K562 (cell line): ENCODE data around the gene RASSF10. TPM values are rescaled to one million over a fixed set of nuclear protein-coding genes. Genes with fewer than 3 reads are reported as not detected.

Source experiments
- ATAC-seq: fragments of 200-7000 bp; cut with Tn5 transposase; 3 replicates; pipeline ENCODE4 v1.9.1; 2020; ENCODE audit warnings: moderate library complexity
- BruUV-seq: library from RNA; stranded (reverse); fragments of 400-500 nt; replicated peaks from 2 replicates; lab custom pipeline; 2021; lab: Mats Ljungman, UMichigan
- CTCF ChIA-PET: fragments of 300-600 bp; formaldehyde crosslinking; extraction: SDS; loops from one replicate; lab custom pipeline; 2021; ENCODE audit warnings: low intra/inter-chr PET ratio; lab: Yijun Ruan, JAX
- POLR2A ChIA-PET: fragments of 300-600, 350-650 bp; sonication (Branson Sonifier 250); formaldehyde crosslinking; extraction: SDS; loops from one replicate; lab custom pipeline; 2021; ENCODE audit warnings: antibody characterized with exemption, inconsistent platforms; lab: Yijun Ruan, JAX
- DNase-seq, 4 experiments: peaks; one replicate each; pipeline versions ENCODE4 v3.0.0 to v3.0.0-alpha.2; 2011 to 2018; ENCODE audit warnings: low spot score in 3 of 4, mixed read lengths in 3 of 4; ENCODE audit errors: extremely low read depth in 1 of 4
- FAIRE-seq: peaks from 2 replicates; lab custom pipeline; 2011; peaks lifted over from hg19 to GRCh38; lab: Jason Lieb, UNC
- H2AFZ ChIP-seq: 2 replicates; pipeline ENCODE4 v1.6.0; 2011; ENCODE audit warnings: low read depth, low read length, control low read depth, inconsistent platforms
- H3K27ac ChIP-seq: fragments of 200-600 bp; 3 replicates; pipeline ENCODE4 v1.8.0; 2011; ENCODE audit warnings: low read depth, mild to moderate bottlenecking, control low read depth, inconsistent platforms, low read length, moderate library complexity, mixed read lengths; ENCODE audit errors: extremely low read depth
- H3K27me3 ChIP-seq, 2 experiments: fragments of 300-600 bp in 1 of 2; 2 replicates in 1 of 2; 3 replicates in 1 of 2; pipeline versions ENCODE4 v1.6.0 to v1.8.0; 2011; ENCODE audit warnings: inconsistent platforms in 2 of 2, low read length in 2 of 2, mild to moderate bottlenecking in 1 of 2, mixed read lengths in 1 of 2, moderate library complexity in 1 of 2; ENCODE audit not compliant: control insufficient read depth in 2 of 2, insufficient read depth in 2 of 2
- H3K36me3 ChIP-seq: fragments of 300-600 bp; 3 replicates; pipeline ENCODE4 v1.8.0; 2011; ENCODE audit warnings: mild to moderate bottlenecking, low read length, inconsistent platforms; ENCODE audit not compliant: control insufficient read depth, insufficient read depth
- H3K4me1 ChIP-seq, 2 experiments: fragments of 200-600 bp in 1 of 2; replicated peaks in 1 of 2; 2 replicates in 1 of 2; 3 replicates in 1 of 2; pipeline versions ENCODE4 v1.5.1 to v1.8.0; 2011; ENCODE audit warnings: inconsistent platforms in 2 of 2, low read length in 2 of 2, mild to moderate bottlenecking in 1 of 2, mixed read lengths in 1 of 2, moderate library complexity in 1 of 2; ENCODE audit not compliant: control insufficient read depth in 2 of 2, insufficient read depth in 2 of 2
- H3K4me2 ChIP-seq: 2 replicates; pipeline ENCODE4 v1.6.1; 2011; ENCODE audit warnings: low read length, control low read depth, inconsistent platforms, mixed read lengths; ENCODE audit not compliant: insufficient read depth
- H3K4me3 ChIP-seq: fragments of 200-600 bp; sonication (generic), shearing (Covaris generic); 2 replicates; pipeline ENCODE4 v1.5.1; 2016; ENCODE audit warnings: control low read depth, inconsistent platforms
- H3K79me2 ChIP-seq: fragments of 200-600 bp; 3 replicates; pipeline ENCODE4 v1.8.0; 2011; ENCODE audit warnings: low read length, inconsistent platforms; ENCODE audit not compliant: control insufficient read depth, insufficient read depth
- H3K9ac ChIP-seq, 2 experiments: 2 replicates each; pipeline versions ENCODE4 v1.6.0 to v1.6.1; 2011; ENCODE audit warnings: low read depth in 2 of 2, low read length in 2 of 2, control low read depth in 1 of 2, inconsistent platforms in 1 of 2, mild to moderate bottlenecking in 1 of 2, mixed read lengths in 1 of 2; ENCODE audit not compliant: insufficient read depth in 1 of 2
- H3K9me1 ChIP-seq: one replicate; pipeline ENCODE4 v1.6.0; 2011; ENCODE audit warnings: inconsistent platforms, mild to moderate bottlenecking, low read length, moderate library complexity; ENCODE audit not compliant: control insufficient read depth, insufficient read depth
- H3K9me3 ChIP-seq: replicated peaks from 2 replicates; pipeline ENCODE4 v1.5.1; 2011; ENCODE audit warnings: low read depth, low read length, inconsistent platforms; ENCODE audit not compliant: control insufficient read depth, insufficient read depth
- H4K20me1 ChIP-seq: replicated peaks from 2 replicates; pipeline ENCODE4 v1.6.1; 2011; ENCODE audit warnings: low read length, inconsistent platforms, mixed read lengths; ENCODE audit not compliant: control insufficient read depth, insufficient read depth
- ATF7 ChIP-seq: fragments of 450-650 bp; IDR thresholded peaks from 2 replicates; pipeline ENCODE4 v1.7.1; 2014; ENCODE audit warnings: mild to moderate bottlenecking, moderate library complexity
- BACH1 ChIP-seq: fragments of 200-800 bp; sonication (Bioruptor generic); IDR thresholded peaks from 2 replicates; pipeline ENCODE4 v1.6.1; 2016; ENCODE audit warnings: missing genetic modification characterization, missing compliant biosample characterization
- ERF ChIP-seq: fragments of 450-650 bp; formaldehyde crosslinking; IDR thresholded peaks from 2 replicates; pipeline ENCODE4 v1.4.0; 2020; ENCODE audit warnings: mild to moderate bottlenecking, mixed read lengths
- FOS ChIP-seq: IDR thresholded peaks from 3 replicates; pipeline ENCODE4 v1.6.1; 2011; ENCODE audit not compliant: insufficient read length; ENCODE audit errors: extremely low read depth
- NCOA1 ChIP-seq: fragments of 450-650 bp; IDR thresholded peaks from 2 replicates; pipeline ENCODE4 v1.6.1; 2016; ENCODE audit warnings: low read depth
- PHF21A ChIP-seq: fragments of 450-650 bp; IDR thresholded peaks from 2 replicates; pipeline ENCODE4 v1.6.1; 2017; ENCODE audit warnings: low read depth, borderline replicate concordance
- POLR2AphosphoS5 ChIP-seq: IDR thresholded peaks from 2 replicates; pipeline ENCODE4 v1.6.1; 2011; ENCODE audit warnings: mild to moderate bottlenecking, low read depth, low read length, moderate library complexity; ENCODE audit not compliant: control insufficient read depth, insufficient read depth
- POU5F1 ChIP-seq: fragments of 150-350 bp; IDR thresholded peaks from 2 replicates; pipeline ENCODE4 v1.6.1; 2014; ENCODE audit warnings: borderline replicate concordance, low read length, low read depth, mild to moderate bottlenecking; ENCODE audit not compliant: partially characterized antibody
- RFX5 ChIP-seq: IDR thresholded peaks from 2 replicates; pipeline ENCODE4 v1.6.1; 2011; ENCODE audit warnings: low read depth, mild to moderate bottlenecking, improper control_type of control experiment, low read length
- RNF219 ChIP-seq: fragments of 250-450 bp; sonication (Bioruptor Pico); IDR thresholded peaks from 2 replicates; pipeline ENCODE4 v1.5.0; 2022; ENCODE audit warnings: mild to moderate bottlenecking
- TAF1 ChIP-seq: IDR thresholded peaks from 2 replicates; pipeline ENCODE4 v1.6.1; 2011; ENCODE audit warnings: mild to moderate bottlenecking, low read length, moderate library complexity; ENCODE audit not compliant: insufficient read depth, control insufficient read depth, severe bottlenecking; ENCODE audit errors: extremely low read depth
- TAF9B ChIP-seq: fragments of 450-650 bp; IDR thresholded peaks from 2 replicates; pipeline ENCODE4 v1.6.1; 2018; ENCODE audit warnings: mild to moderate bottlenecking; ENCODE audit not compliant: partially characterized antibody
- TCF7L2 ChIP-seq: fragments of 150-350 bp; IDR thresholded peaks from 2 replicates; pipeline ENCODE4 v1.6.1; 2016; ENCODE audit warnings: low read depth, mild to moderate bottlenecking, low read length, moderate library complexity
- U2AF1 ChIP-seq: fragments of 200-400 bp; formaldehyde crosslinking; optimal IDR thresholded peaks from 2 replicates; pipeline ENCODE3; 2017; ENCODE audit warnings: mild to moderate bottlenecking, low read depth, low read length, moderate library complexity
- ZBTB17 ChIP-seq: fragments of 450-650 bp; formaldehyde crosslinking; IDR thresholded peaks from 2 replicates; pipeline ENCODE4 v1.4.0; 2020; ENCODE audit warnings: mild to moderate bottlenecking
- ZNF639 ChIP-seq, 2 experiments: fragments of 200-800 bp in 1 of 2; sonication (Bioruptor generic) in 1 of 2; sonication (generic) in 1 of 2; formaldehyde crosslinking in 1 of 2; IDR thresholded peaks in 1 of 2; conservative IDR thresholded peaks in 1 of 2; 2 replicates each; pipeline versions ENCODE4 v1.5.0 to v1.6.1; 2016 to 2020; ENCODE audit warnings: missing compliant biosample characterization in 1 of 2, missing genetic modification characterization in 1 of 2, missing genetic modification reagents in 1 of 2
- ZNF644 ChIP-seq: fragments of 200-800 bp; sonication (Bioruptor generic); IDR thresholded peaks from 2 replicates; pipeline ENCODE4 v1.6.1; 2016; ENCODE audit warnings: low read depth, missing genetic modification characterization, missing compliant biosample characterization
- ZNF785 ChIP-seq: fragments of 250-450 bp; sonication (Bioruptor Pico); IDR thresholded peaks from 2 replicates; pipeline ENCODE4 v1.4.0; 2020; ENCODE audit warnings: mild to moderate bottlenecking
- WGBS: fragments of 100-300 bp; shearing (Covaris generic); methylation state at CpG from one replicate; pipeline ENCODE4 v1.1.6; 2016; ENCODE audit warnings: low coverage, mixed read lengths; ENCODE audit not compliant: insufficient coverage; ENCODE audit errors: missing lambda C conversion rate; 5-methylcytosine and 5-hydroxymethylcytosine counted together
- in situ Hi-C: fragments of 300-500 bp; cut with MboI; formaldehyde crosslinking; loops from 4 replicates; pipeline ENCODE4 v1.15.0; 2018; ENCODE audit warnings: inconsistent platforms, mixed read lengths
- intact Hi-C: fragments of 100-400 bp; cut with micrococcal nuclease; formaldehyde crosslinking; loops from 2 replicates; pipeline ENCODE4 v1.14.2; 2022
- polyA plus RNA-seq, 8 experiments: library from polyadenylated mRNA; depleted of rRNA in 4 of 8; stranded (reverse) in 5 of 8; unstranded in 3 of 8; fragments of >200 nt; fragmentation: Nextera tagmentation in 2 of 8; fragmentation: Illumina TruSeq in 1 of 8; extraction: Ambion mirVana in 2 of 8; extraction: Trizol in 1 of 8; gene quantifications; 2 replicates each; pipeline versions ENCODE4 v1.2.1 to v1.2.3, GENCODE V29; 2011 to 2014; ENCODE audit warnings: inconsistent platforms in 1 of 8, missing spikeins in 1 of 8
- total RNA-seq, 7 experiments: library from RNA; depleted of rRNA in 6 of 7; stranded (reverse); fragments of >200 nt in 6 of 7; fragmentation: Illumina TruSeq in 2 of 7; extraction: Trizol in 2 of 7; gene quantifications; 2 replicates each; pipeline versions ENCODE4 v1.2.1 to v1.2.3, GENCODE V29; 2011 to 2021; ENCODE audit warnings: low replicate concordance in 1 of 7

RASSF10 gene
- total and polyA plus RNA-seq, 9 of the 15 experiments (the other 6 are each of a cell fraction or from before 2014, with no cell fraction given), result not detected

GRCh38 chr11:13007182-13008060, 1.7 kb upstream of the RASSF10 start:
- DNase-seq, result no peak
- in situ Hi-C loops, result no loop called here
- intact Hi-C loops, result no loop called here
- no peak for ATAC-seq
- no peak overlapping the region for H3K9ac ChIP-seq
- peaks cover 10 to 15% of the 10 kb centered on the region in 2 experiments; a peak in 4 of 5 replicates for H3K27me3 ChIP-seq
- no peak overlapping the region for H3K27ac ChIP-seq
- H3K4me1 ChIP-seq, result peaks cover 4 to 20% of the 10 kb centered on the region in 2 experiments
- H3K9me1 ChIP-seq, result no peaks in the 10 kb centered on the region
- no TSS peak for BruUV-seq
- no peak overlapping the region for H3K4me2 ChIP-seq
- TF ChIP-seq POLR2AphosphoS5 (no peak), TAF9B (no peak), ZNF644 (tag) (no peak), TCF7L2 (no peak), NCOA1 (no peak), U2AF1 (no peak), TAF1 (no peak), BACH1 (tag) (no peak), PHF21A (no peak), RFX5 (no peak), POU5F1 (no peak), ATF7 (no peak), ZNF639 (CRISPR knock-in tag; conservative IDR thresholded peaks at IDR 0.05 in 1 of 2, IDR thresholded peaks at IDR 0.05 in 1 of 2) (no peak), ZNF785 (CRISPR knock-in tag) (no peak), ERF (CRISPR knock-in tag) (no peak), ZBTB17 (CRISPR knock-in tag) (no peak), RNF219 (no peak), FOS (no peak)
- no peaks in the 10 kb centered on the region for H3K36me3 ChIP-seq
- H3K4me3 ChIP-seq, result no peak overlapping the region
- H4K20me1 ChIP-seq, result no peaks in the 10 kb centered on the region
- ChIA-PET CTCF (no interaction called here), POLR2A (interaction anchor here (1.4 kb wide), 1 partner anchor 15 kb away, joined by 3 read pairs; no protein-coding TSS in a partner anchor)
- no peak overlapping the region for H2AFZ ChIP-seq
- 3% methylated on average over 4 of the region's 4 CpGs for WGBS
- no peaks in the 10 kb centered on the region for H3K79me2 ChIP-seq
- H3K9me3 ChIP-seq, result no peaks in the 10 kb centered on the region
- no peak for FAIRE-seq
